OCI-LY3 (cell line): Measurements from ENCODE around the gene TAF1C.

Source experiments
- CTCF ChIP-seq: fragments of 200-600, 300-600 bp; sonication (generic); IDR thresholded peaks from 2 replicates; pipeline ENCODE4 v1.5.1; 2014; ENCODE audit warnings: antibody characterized with exemption, low read length, low read depth
- EZH2phosphoT487 ChIP-seq: fragments of 200-600 bp; shearing (Covaris generic); IDR thresholded peaks from 2 replicates; pipeline ENCODE4 v1.6.1; 2018; ENCODE audit warnings: antibody characterized with exemption, mixed run types, low read depth

- no peak for TF ChIP-seq CTCF
- no peak for TF ChIP-seq EZH2phosphoT487
Observed at GRCh38 chr16:84207879-84208278, 21.0 kb upstream of the TAF1C start.
